ENCODE data around the gene HSD11B1.

DNA sequence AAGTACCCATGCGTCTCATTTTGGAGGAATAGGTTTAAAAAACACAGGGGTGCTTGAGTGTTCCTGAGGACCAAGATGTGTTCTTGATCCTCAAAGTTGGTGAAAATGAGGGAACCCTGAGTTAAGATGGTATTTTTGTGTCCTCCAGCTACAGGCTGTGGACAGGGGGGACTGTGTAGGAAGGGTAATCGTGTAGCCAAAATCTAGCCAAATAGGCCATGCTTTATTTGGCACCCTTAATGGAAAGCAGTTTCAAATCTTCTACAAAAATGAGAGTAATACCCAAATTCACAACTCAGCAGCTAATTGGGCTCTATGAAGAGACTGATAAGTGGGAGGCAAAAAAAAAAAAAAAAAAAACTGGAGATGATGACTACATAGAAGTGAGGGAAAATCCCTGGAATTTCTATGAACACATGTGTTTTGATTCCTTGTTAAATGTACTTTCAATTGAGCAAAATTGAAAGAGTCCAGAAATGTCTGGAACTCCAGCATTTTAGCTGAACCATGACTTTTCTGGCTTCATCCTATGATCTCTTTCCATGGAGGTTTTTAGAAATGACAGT, 470 bp downstream of the HSD11B1 start:
- TF ChIP-seq TEAD1 (CRISPR knock-in tag; IDR thresholded peaks at IDR 0.05) (no peak), SMAD4 (CRISPR knock-in tag; IDR thresholded peaks at IDR 0.05) (no peak), FOXK1 (CRISPR knock-in tag; IDR thresholded peaks at IDR 0.05) (no peak), TP53 (CRISPR knock-in tag; IDR thresholded peaks at IDR 0.05) (no peak), HMGA2 (CRISPR knock-in tag; IDR thresholded peaks at IDR 0.05) (no peak), ZNF317 (CRISPR knock-in tag; IDR thresholded peaks at IDR 0.05; ENCODE audit: borderline replicate concordance, low read depth) (no peak), KAT7 (CRISPR knock-in tag; IDR thresholded peaks at IDR 0.05; ENCODE audit: borderline replicate concordance) (no peak), NFYB (CRISPR knock-in tag; conservative IDR thresholded peaks at IDR 0.05; ENCODE audit: low read depth) (no peak), ZNF671 (CRISPR knock-in tag; IDR thresholded peaks at IDR 0.05) (no peak), TCF7 (CRISPR knock-in tag; IDR thresholded peaks at IDR 0.05; ENCODE audit: low read depth) (no peak), ZBTB21 (CRISPR knock-in tag; IDR thresholded peaks at IDR 0.05; ENCODE audit: borderline replicate concordance) (no peak)
- TF ChIP-seq, protein P1, sequence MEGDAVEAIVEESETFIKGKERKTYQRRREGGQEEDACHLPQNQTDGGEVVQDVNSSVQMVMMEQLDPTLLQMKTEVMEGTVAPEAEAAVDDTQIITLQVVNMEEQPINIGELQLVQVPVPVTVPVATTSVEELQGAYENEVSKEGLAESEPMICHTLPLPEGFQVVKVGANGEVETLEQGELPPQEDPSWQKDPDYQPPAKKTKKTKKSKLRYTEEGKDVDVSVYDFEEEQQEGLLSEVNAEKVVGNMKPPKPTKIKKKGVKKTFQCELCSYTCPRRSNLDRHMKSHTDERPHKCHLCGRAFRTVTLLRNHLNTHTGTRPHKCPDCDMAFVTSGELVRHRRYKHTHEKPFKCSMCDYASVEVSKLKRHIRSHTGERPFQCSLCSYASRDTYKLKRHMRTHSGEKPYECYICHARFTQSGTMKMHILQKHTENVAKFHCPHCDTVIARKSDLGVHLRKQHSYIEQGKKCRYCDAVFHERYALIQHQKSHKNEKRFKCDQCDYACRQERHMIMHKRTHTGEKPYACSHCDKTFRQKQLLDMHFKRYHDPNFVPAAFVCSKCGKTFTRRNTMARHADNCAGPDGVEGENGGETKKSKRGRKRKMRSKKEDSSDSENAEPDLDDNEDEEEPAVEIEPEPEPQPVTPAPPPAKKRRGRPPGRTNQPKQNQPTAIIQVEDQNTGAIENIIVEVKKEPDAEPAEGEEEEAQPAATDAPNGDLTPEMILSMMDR (IDR thresholded peaks at IDR 0.05): no peak
